HepG2 (cell line): ENCODE measurements around the gene SNPH. TPM values are rescaled to one million over a fixed set of nuclear protein-coding genes. Genes with fewer than 3 reads are reported as not detected.

Experiments used
- ATF7 ChIP-seq, 2 experiments: fragments of 450-650 bp in 1 of 2; sonication (generic) in 1 of 2; formaldehyde crosslinking in 1 of 2; IDR thresholded peaks; 2 replicates each; pipeline versions ENCODE4 v1.4.0 to v1.6.1; 2016 to 2020; ENCODE audit warnings: antibody characterized with exemption in 1 of 2, mild to moderate bottlenecking in 1 of 2, missing genetic modification reagents in 1 of 2
- ERF ChIP-seq: IDR thresholded peaks from 2 replicates; pipeline ENCODE4 v1.6.1; 2018; ENCODE audit warnings: missing biosample characterization, missing genetic modification reagents
- GABPB1 ChIP-seq: IDR thresholded peaks from 2 replicates; pipeline ENCODE4 v1.6.1; 2016; ENCODE audit warnings: mild to moderate bottlenecking, missing genetic modification reagents, moderate library complexity, missing compliant biosample characterization
- MEF2D ChIP-seq: sonication (generic); formaldehyde crosslinking; IDR thresholded peaks from 2 replicates; pipeline ENCODE4 v1.5.1; 2020; ENCODE audit warnings: mild to moderate bottlenecking, missing genetic modification reagents
- NR2F1 ChIP-seq, 2 experiments: fragments of 450-650 bp in 1 of 2; formaldehyde crosslinking in 1 of 2; IDR thresholded peaks; 2 replicates each; pipeline versions ENCODE4 v1.5.0 to v1.6.1; 2016 to 2020; ENCODE audit warnings: mild to moderate bottlenecking in 1 of 2, missing compliant biosample characterization in 1 of 2, missing genetic modification reagents in 1 of 2, moderate library complexity in 1 of 2
- PAX8 ChIP-seq: sonication (generic); formaldehyde crosslinking; IDR thresholded peaks from 2 replicates; pipeline ENCODE4 v1.8.0; 2022; ENCODE audit warnings: mild to moderate bottlenecking, missing genetic modification reagents, borderline replicate concordance
- RAD21 ChIP-seq: fragments of 450-650 bp; formaldehyde crosslinking; IDR thresholded peaks from 2 replicates; pipeline ENCODE4 v1.5.0; 2020; ENCODE audit warnings: mild to moderate bottlenecking
- RBM22 ChIP-seq: fragments of 200-400 bp; formaldehyde crosslinking; optimal IDR thresholded peaks from 2 replicates; pipeline ENCODE3; 2017; ENCODE audit warnings: mild to moderate bottlenecking, low read length, moderate library complexity
- ZNF430 ChIP-seq: sonication (generic); formaldehyde crosslinking; IDR thresholded peaks from 2 replicates; pipeline ENCODE4 v1.9.0; 2021; ENCODE audit warnings: mild to moderate bottlenecking, missing genetic modification reagents
- ZNF687 ChIP-seq: sonication (generic); formaldehyde crosslinking; IDR thresholded peaks from 2 replicates; pipeline ENCODE4 v1.5.1; 2020; ENCODE audit warnings: mild to moderate bottlenecking, missing genetic modification reagents, moderate library complexity
- ZSCAN21 ChIP-seq: sonication (generic); formaldehyde crosslinking; IDR thresholded peaks from 2 replicates; pipeline ENCODE4 v1.8.0; 2022; ENCODE audit warnings: mild to moderate bottlenecking, missing genetic modification reagents, moderate library complexity, borderline replicate concordance
- polyA plus RNA-seq, 8 experiments: library from polyadenylated mRNA; depleted of rRNA in 3 of 8; stranded (reverse) in 7 of 8; unstranded in 1 of 8; fragments of >200 nt; fragmentation: Illumina TruSeq in 4 of 8; extraction: Trizol in 4 of 8; gene quantifications; 2 replicates each; pipeline versions ENCODE4 v1.2.1 to v1.2.3, GENCODE V29; 2011 to 2016; ENCODE audit warnings: low read depth in 4 of 8, missing spikeins in 1 of 8, mixed read lengths in 1 of 8; ENCODE audit not compliant: insufficient read depth in 1 of 8
- total RNA-seq, 5 experiments: library from RNA; depleted of rRNA; stranded (reverse); fragments of >200 nt; fragmentation: Illumina TruSeq; extraction: Trizol; gene quantifications; 2 replicates each; pipeline ENCODE4 v1.2.3, GENCODE V29; 2016; ENCODE audit warnings: low read depth in 1 of 5
- TF ChIP-seq, protein P1 (sequence below), 2 experiments: sonication (generic) in 1 of 2; formaldehyde crosslinking in 1 of 2; IDR thresholded peaks; 2 replicates each; pipeline versions ENCODE4 v1.4.0 to v1.6.1; 2018 to 2020; ENCODE audit warnings: missing genetic modification reagents in 2 of 2, borderline replicate concordance in 1 of 2, low read depth in 1 of 2, mild to moderate bottlenecking in 1 of 2, missing biosample characterization in 1 of 2

Gene SNPH
- total and polyA plus RNA-seq, 2 of the 13 experiments (the other 11 are each of a cell fraction or from before 2014, with no cell fraction given), result 0.09 TPM; not detected in 1

DNA sequence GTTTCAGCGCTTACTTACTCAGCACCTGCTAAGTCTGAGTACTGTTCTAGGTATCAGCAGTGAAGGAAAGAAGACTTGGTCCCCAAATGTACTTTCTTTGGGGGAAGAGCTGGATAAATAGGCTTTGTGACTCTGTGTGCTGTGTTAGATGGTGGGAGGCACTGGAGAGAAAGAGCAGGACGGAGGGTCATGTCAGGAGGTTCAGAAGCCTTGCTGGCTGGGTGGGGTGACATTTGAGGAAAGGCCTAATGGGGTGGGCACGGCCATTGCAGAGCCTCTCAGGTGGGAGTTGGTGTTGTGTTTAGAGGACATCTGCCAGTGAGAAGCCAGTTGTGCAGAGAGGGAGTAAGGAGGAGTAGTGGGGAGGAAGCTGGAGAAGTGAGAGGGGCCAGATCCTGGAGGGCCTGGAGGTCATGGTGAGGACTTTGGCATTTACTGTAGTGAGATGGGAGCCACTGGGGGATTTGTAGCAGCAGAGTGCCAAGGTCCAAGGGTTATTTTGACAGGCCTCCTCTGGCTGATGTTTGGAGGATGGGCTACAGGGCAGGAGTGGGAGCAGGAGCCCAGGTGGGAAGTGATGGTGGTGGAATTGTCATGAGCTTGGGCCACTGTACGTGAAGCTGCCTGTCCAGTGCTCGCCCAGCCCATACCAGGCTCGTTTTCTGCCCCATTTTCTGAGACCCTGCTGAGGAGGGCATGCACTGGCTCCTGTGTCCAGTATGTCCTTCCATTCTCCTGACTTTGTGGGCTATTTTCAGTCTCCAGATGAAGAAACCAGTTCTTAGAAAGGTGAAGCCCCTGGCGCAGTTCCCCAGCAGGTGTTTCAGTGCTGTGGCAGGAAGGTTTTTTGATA, 62.0 kb downstream of the SNPH start (continued):
- TF ChIP-seq ZNF687 (CRISPR knock-in tag), result peak; percentile 81
- TF ChIP-seq MEF2D (CRISPR knock-in tag), result peak; percentile 71; the same call in 1 of the 2 replicates
- peak; percentile 50; the same call in 1 of the 2 replicates for TF ChIP-seq RAD21 (CRISPR knock-in tag)
- peak; percentile 78 for TF ChIP-seq ERF (CRISPR knock-in tag)
- peak; percentile 34 for TF ChIP-seq ZSCAN21
- peak; percentile 22; the same call in 1 of the 2 replicates for TF ChIP-seq PAX8 (CRISPR knock-in tag)
- peak; percentile 25 for TF ChIP-seq GABPB1 (CRISPR knock-in tag)
- TF ChIP-seq ZNF430 (CRISPR knock-in tag), result peak; percentile 77; the same call in 1 of the 2 replicates
- TF ChIP-seq ATF7 (IDR thresholded peaks at IDR 0.05), result no peak
- peak; percentile 75; the same call in 1 of the 2 replicates for TF ChIP-seq ATF7 (CRISPR knock-in tag; IDR thresholded peaks at IDR 0.05)
- TF ChIP-seq, protein P1, sequence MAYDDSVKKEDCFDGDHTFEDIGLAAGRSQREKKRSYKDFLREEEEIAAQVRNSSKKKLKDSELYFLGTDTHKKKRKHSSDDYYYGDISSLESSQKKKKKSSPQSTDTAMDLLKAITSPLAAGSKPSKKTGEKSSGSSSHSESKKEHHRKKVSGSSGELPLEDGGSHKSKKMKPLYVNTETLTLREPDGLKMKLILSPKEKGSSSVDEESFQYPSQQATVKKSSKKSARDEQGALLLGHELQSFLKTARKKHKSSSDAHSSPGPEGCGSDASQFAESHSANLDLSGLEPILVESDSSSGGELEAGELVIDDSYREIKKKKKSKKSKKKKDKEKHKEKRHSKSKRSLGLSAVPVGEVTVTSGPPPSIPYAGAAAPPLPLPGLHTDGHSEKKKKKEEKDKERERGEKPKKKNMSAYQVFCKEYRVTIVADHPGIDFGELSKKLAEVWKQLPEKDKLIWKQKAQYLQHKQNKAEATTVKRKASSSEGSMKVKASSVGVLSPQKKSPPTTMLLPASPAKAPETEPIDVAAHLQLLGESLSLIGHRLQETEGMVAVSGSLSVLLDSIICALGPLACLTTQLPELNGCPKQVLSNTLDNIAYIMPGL (CRISPR knock-in tag; IDR thresholded peaks at IDR 0.05; ENCODE audit: borderline replicate concordance in 1 of 2, low read depth in 1 of 2), result peak; percentile 14 to 68; a peak in 3 of 4 replicates
- TF ChIP-seq RBM22, result peak; percentile 88
- peak; percentile 82 to 93; a peak in 3 of 4 replicates for TF ChIP-seq NR2F1 (CRISPR knock-in tag; IDR thresholded peaks at IDR 0.05)
